GM19452 (cell line): Measurements from ENCODE around the gene MORC4.

Source experiments
- ATAC-seq: cut with Tn5 transposase; IDR thresholded peaks from one replicate; pipeline ENCODE4 v1.9.1; 2021; ENCODE audit not compliant: unreplicated experiment

MORC4 gene

GRCh38 chrX:106917830-106918500, 82.0 kb downstream of the MORC4 start:
- peak; percentile 63 for ATAC-seq

- ATAC-seq = no peak
Measured at GRCh38 chrX:106912864-106913263, 87.1 kb downstream of the MORC4 start.

GRCh38 chrX:106906361-106906760, 93.7 kb downstream of the MORC4 start:
- ATAC-seq = no peak

GRCh38 chrX:106905064-106905708, 94.8 kb downstream of the MORC4 start:
- ATAC-seq = no peak

- no peak for ATAC-seq
Measured at GRCh38 chrX:106903856-106904528, 96.0 kb downstream of the MORC4 start.

- no peak for ATAC-seq
Measured at GRCh38 chrX:106903291-106903824, 96.7 kb downstream of the MORC4 start, which contains the start of gene RIPPLY1. TSS of gene RIPPLY1 (minus strand) at chrX:106903341. CDS start at chrX:106903287, 54 bp downstream.

- ATAC-seq = no peak
Measured at GRCh38 chrX:106902684-106903083, 97.3 kb downstream of the MORC4 start.

- ATAC-seq = no peak
Measured at GRCh38 chrX:106901781-106902219, 98.2 kb downstream of the MORC4 start.

- ATAC-seq = no peak
Measured at GRCh38 chrX:106901341-106901740, 98.7 kb downstream of the MORC4 start.

GRCh38 chrX:106899841-106900240, 100.2 kb downstream of the MORC4 start:
- no peak for ATAC-seq

GRCh38 chrX:106899276-106899675, 100.7 kb downstream of the MORC4 start:
- no peak for ATAC-seq

- ATAC-seq = peak; percentile 69
Measured at GRCh38 chrX:106898462-106898861, 101.5 kb downstream of the MORC4 start.

GRCh38 chrX:106897259-106897658, 102.8 kb downstream of the MORC4 start:
- ATAC-seq = no peak

GRCh38 chrX:106894978-106895452, 105.0 kb downstream of the MORC4 start:
- no peak for ATAC-seq

- ATAC-seq = peak; percentile 62
Measured at GRCh38 chrX:106894392-106894909, 105.6 kb downstream of the MORC4 start.

- ATAC-seq = no peak
Measured at GRCh38 chrX:106891762-106892460, 108.1 kb downstream of the MORC4 start.
